HG02885 (cell line): Measurements from ENCODE around the gene GTPBP2.

Experiments used
- ATAC-seq: cut with Tn5 transposase; IDR thresholded peaks from one replicate; pipeline ENCODE4 v1.9.1; 2021; ENCODE audit warnings: mild to moderate bottlenecking; ENCODE audit not compliant: unreplicated experiment, poor library complexity

Gene GTPBP2

GRCh38 chr6:43588194-43588593, 40.9 kb downstream of the GTPBP2 start:
- ATAC-seq = no peak

DNA sequence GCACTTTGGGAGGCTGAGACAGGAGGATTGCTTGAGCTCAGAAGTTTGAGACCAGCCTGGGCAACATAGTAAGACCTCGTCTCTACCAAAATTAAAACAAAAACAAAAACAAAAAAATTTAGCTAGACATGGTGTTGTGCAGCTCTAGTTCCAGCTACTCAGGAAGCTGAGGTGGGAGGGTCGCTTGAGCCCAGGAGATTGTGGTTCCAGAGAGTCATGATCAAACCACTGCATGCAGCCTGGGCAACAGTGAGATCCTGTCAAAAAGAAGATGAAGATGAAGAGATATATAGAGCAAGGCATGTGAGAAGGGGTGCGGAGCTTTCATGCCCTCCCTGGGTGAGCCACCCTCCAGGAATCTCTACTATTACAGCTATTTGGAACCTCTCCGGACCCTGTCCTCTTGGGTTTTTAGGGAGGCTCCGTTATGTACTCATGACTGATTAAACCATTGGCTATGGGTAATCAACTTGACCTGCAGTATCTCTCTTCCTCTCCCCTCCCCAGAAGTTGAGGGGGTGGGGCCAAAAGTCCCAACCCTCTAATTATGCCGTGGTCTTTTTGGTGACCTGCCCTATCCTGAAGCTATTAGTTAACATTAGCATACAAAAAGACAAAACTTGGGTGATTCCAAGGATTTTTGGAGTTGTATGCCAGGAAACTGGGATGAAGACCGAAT, 44.0 kb downstream of the GTPBP2 start:
- no peak for ATAC-seq

DNA sequence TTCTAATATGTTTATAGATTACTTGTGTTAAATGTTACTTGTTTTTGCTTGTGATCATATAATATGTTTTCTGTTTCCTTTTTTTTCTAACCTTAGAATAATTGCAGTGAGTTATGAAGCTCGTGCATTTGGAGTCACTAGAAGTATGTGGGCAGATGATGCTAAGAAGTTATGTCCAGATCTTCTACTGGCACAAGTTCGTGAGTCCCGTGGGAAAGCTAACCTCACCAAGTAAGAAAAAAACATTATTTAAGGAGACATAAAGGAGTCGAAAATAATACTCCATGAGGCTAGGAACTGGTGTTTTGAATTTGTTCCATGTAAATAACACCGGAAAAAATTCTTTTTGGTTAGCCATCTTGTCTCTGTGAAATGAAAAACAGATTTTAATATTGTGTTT, 46.2 kb downstream of the GTPBP2 start:
- ATAC-seq = no peak

- ATAC-seq = no peak
Measured at GRCh38 chr6:43579171-43579570, 49.9 kb downstream of the GTPBP2 start.

GRCh38 chr6:43578748-43579147, 50.3 kb downstream of the GTPBP2 start:
- no peak for ATAC-seq

GRCh38 chr6:43575772-43576551, 53.1 kb downstream of the GTPBP2 start, which contains the start of the genes POLH and XPO5:
Gene POLH, plus strand, starts transcription at chr6:43576185. Its CDS starts 6,135 bp downstream, at chr6:43582320.
Gene XPO5, minus strand, starts transcription at chr6:43576038. Its CDS starts 174 bp downstream, at chr6:43575864.
- ATAC-seq = peak; percentile 84

DNA sequence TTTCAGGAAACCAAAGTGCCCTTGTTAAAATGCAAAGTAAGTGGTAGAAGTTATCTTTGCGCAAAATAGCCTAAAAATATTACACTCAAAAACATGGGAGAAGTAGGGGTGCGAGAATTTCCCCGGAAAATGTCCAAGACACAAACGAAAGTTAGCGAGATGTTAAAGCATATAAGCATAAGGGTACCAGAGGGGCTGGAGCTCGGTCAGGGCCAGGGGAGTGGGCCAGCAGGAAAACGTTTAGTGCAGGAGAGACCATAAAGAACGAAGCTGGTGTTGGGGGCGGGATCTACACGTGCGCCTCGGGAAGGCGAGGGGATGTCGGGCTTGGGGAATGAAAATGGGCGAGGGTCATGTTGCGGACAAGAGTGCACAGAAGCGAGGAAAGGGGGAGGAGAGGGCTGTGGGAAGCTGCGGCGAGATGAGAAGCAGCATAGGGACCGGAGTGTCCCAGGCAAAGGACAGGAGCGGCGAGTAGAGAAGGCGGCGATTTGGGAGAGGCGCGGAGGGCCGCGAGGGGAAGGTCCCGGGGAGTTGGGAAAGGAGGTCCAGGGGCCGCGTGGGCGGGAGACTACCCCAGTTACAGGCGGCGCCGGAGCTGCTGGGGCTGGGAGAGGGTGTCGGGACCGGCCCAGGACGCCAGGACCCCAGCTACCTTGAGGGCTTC, 53.8 kb downstream of the GTPBP2 start:
- peak; percentile 3 for ATAC-seq

DNA sequence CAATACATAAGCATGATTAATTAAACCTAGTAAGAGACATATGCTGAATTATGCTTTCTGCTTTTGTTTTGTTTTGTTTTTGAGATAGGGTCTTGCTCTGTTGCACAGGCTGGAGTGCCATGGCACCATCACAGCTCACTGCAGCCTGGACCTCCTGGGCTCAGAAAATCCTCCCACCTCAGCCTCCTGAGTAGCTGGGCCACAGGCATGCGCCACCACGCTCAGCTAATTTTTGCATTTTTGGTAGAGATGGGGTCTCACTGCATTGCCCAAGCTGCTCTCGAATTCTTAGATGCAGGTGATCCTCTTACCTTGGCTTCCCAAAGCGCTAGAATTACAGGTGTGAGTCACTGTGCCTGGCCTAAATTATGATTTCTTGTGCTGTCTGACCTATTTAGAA, 57.0 kb downstream of the GTPBP2 start:
- no peak for ATAC-seq

GRCh38 chr6:43570876-43571441, 58.1 kb downstream of the GTPBP2 start:
- ATAC-seq = peak; percentile 31
